ENCODE results near the gene C1QTNF2.

- no peak for TF ChIP-seq TBP (IDR thresholded peaks at IDR 0.05; ENCODE audit: low read depth, low read length)
- no peak for TF ChIP-seq MAFK (IDR thresholded peaks at IDR 0.05; ENCODE audit: low read depth, low read length)
Measured at GRCh38 chr5:160377651-160378050, 7.2 kb upstream of the C1QTNF2 start.
